ENCODE measurements around the gene ADA.

The ADA gene

GRCh38 chr20:44633872-44634600 is 17.5 kb downstream of the ADA start:
- no peak for DNase-seq (ENCODE audit: low read depth, low spot score)
- in situ Hi-C loops (cut with HindIII; ENCODE audit: low sequenced_read_pairs): no loop called here
- no peak overlapping the region for H3K4me3 ChIP-seq (ENCODE audit: low read depth, low read length)
- TF ChIP-seq CTCF (IDR thresholded peaks at IDR 0.05; ENCODE audit: low read depth, low read length): no peak

- no peak for TF ChIP-seq CTCF (IDR thresholded peaks at IDR 0.05; ENCODE audit: low read depth, low read length)
Measured at GRCh38 chr20:44633187-44633810, 18.2 kb downstream of the ADA start.

GRCh38 chr20:44632103-44632752 is 19.3 kb downstream of the ADA start:
- in situ Hi-C loops (cut with HindIII; ENCODE audit: low sequenced_read_pairs): no loop called here
- no peak for TF ChIP-seq CTCF (IDR thresholded peaks at IDR 0.05; ENCODE audit: low read depth, low read length)

More at GRCh38 chr20:44633187-44633810, 18.2 kb downstream of the ADA start:
- no peak overlapping the region for H3K4me3 ChIP-seq (ENCODE audit: low read depth, low read length)
- DNase-seq (ENCODE audit: low read depth, low spot score): no peak
- in situ Hi-C loops (cut with HindIII; ENCODE audit: low sequenced_read_pairs): no loop called here

GRCh38 chr20:44630297-44630696 is 21.2 kb downstream of the ADA start:
- no peak overlapping the region for H3K4me3 ChIP-seq (ENCODE audit: low read depth, low read length)
- no peak for DNase-seq (ENCODE audit: low read depth, low spot score)
- no peak for TF ChIP-seq CTCF (IDR thresholded peaks at IDR 0.05; ENCODE audit: low read depth, low read length)
- in situ Hi-C loops (cut with HindIII; ENCODE audit: low sequenced_read_pairs): no loop called here

More at GRCh38 chr20:44632103-44632752, 19.3 kb downstream of the ADA start:
- H3K4me3 ChIP-seq (ENCODE audit: low read depth, low read length): no peak overlapping the region
- DNase-seq (ENCODE audit: low read depth, low spot score): no peak

- DNase-seq (ENCODE audit: low read depth, low spot score): no peak
- TF ChIP-seq CTCF (IDR thresholded peaks at IDR 0.05; ENCODE audit: low read depth, low read length): no peak
- H3K4me3 ChIP-seq (ENCODE audit: low read depth, low read length): no peak overlapping the region
- in situ Hi-C loops (cut with HindIII; ENCODE audit: low sequenced_read_pairs): no loop called here
Measured at GRCh38 chr20:44629542-44629941, 22.0 kb downstream of the ADA start.

- no peak for DNase-seq (ENCODE audit: low read depth, low spot score)
- in situ Hi-C loops (cut with HindIII; ENCODE audit: low sequenced_read_pairs): no loop called here
- no peak overlapping the region for H3K4me3 ChIP-seq (ENCODE audit: low read depth, low read length)
- TF ChIP-seq CTCF (IDR thresholded peaks at IDR 0.05; ENCODE audit: low read depth, low read length): no peak
Measured at GRCh38 chr20:44629017-44629385, 22.5 kb downstream of the ADA start.

Measured in astrocyte of the spinal cord (primary cell).